Astrocyte (in vitro differentiated cells and primary cell): ENCODE results near the gene PHYHD1. TPM values are rescaled to one million over a fixed set of nuclear protein-coding genes. Genes with fewer than 3 reads are reported as not detected.
A peak's percentile ranks its signal among the peaks of the same experiment; 100 is the strongest.

ENCODE experiments used
- DNase-seq: peaks from one replicate; pipeline ENCODE4 v3.0.0-alpha.2; 2010; ENCODE audit warnings: low read depth
- FAIRE-seq: peaks from 2 replicates; lab custom pipeline; 2011; peaks lifted over from hg19 to GRCh38; lab: Jason Lieb, UNC
- H2AFZ ChIP-seq: 2 replicates; pipeline ENCODE4 v1.6.0; 2012; ENCODE audit warnings: low read depth, low read length, inconsistent platforms
- H3K27ac ChIP-seq: 2 replicates; pipeline ENCODE4 v1.5.1; 2011; ENCODE audit warnings: low read depth, low read length, inconsistent platforms
- H3K27me3 ChIP-seq: 2 replicates; pipeline ENCODE4 v1.6.0; 2011; ENCODE audit warnings: low read length, inconsistent platforms; ENCODE audit not compliant: insufficient read depth
- H3K36me3 ChIP-seq: 2 replicates; pipeline ENCODE4 v1.5.1; 2011; ENCODE audit warnings: low read length, inconsistent platforms; ENCODE audit not compliant: insufficient read depth
- H3K4me1 ChIP-seq: 2 replicates; pipeline ENCODE4 v1.5.1; 2011; ENCODE audit warnings: low read length, inconsistent platforms; ENCODE audit not compliant: insufficient read depth
- H3K4me2 ChIP-seq: 2 replicates; pipeline ENCODE4 v1.6.0; 2012; ENCODE audit warnings: low read length, inconsistent platforms
- H3K4me3 ChIP-seq: 2 replicates; pipeline ENCODE4 v1.5.1; 2011; ENCODE audit warnings: low read depth, mild to moderate bottlenecking, low read length, inconsistent platforms; ENCODE audit not compliant: insufficient read depth
- H3K79me2 ChIP-seq: 2 replicates; pipeline ENCODE4 v1.6.0; 2012; ENCODE audit warnings: mild to moderate bottlenecking, low read length, inconsistent platforms; ENCODE audit not compliant: insufficient read depth
- H3K9ac ChIP-seq: 2 replicates; pipeline ENCODE4 v1.6.0; 2012; ENCODE audit warnings: mild to moderate bottlenecking, low read length, inconsistent platforms
- H3K9me3 ChIP-seq: 2 replicates; pipeline ENCODE4 v1.5.1; 2012; ENCODE audit warnings: low read depth, mild to moderate bottlenecking, low read length, inconsistent platforms; ENCODE audit not compliant: insufficient read depth
- H4K20me1 ChIP-seq: 2 replicates; pipeline ENCODE4 v1.6.0; 2012; ENCODE audit warnings: low read length, inconsistent platforms; ENCODE audit not compliant: insufficient read depth
- H3K27ac Mint-ChIP-seq: one replicate; pipeline ENCODE4 v1.8.0; 2021; ENCODE audit warnings: mild to moderate bottlenecking, mixed read lengths; ENCODE audit not compliant: unreplicated experiment
- H3K27me3 Mint-ChIP-seq: one replicate; pipeline ENCODE4 v1.8.0; 2021; ENCODE audit warnings: low read depth, mixed read lengths; ENCODE audit not compliant: unreplicated experiment
- H3K36me3 Mint-ChIP-seq: one replicate; pipeline ENCODE4 v1.8.0; 2021; ENCODE audit warnings: low read depth, mixed read lengths; ENCODE audit not compliant: unreplicated experiment
- H3K4me1 Mint-ChIP-seq: one replicate; pipeline ENCODE4 v1.8.0; 2021; ENCODE audit warnings: low read depth, mixed read lengths; ENCODE audit not compliant: unreplicated experiment
- H3K4me3 Mint-ChIP-seq: one replicate; pipeline ENCODE4 v1.8.0; 2021; ENCODE audit warnings: mild to moderate bottlenecking, moderate library complexity, mixed read lengths; ENCODE audit not compliant: unreplicated experiment
- H3K9me3 Mint-ChIP-seq: one replicate; pipeline ENCODE4 v1.8.0; 2021; ENCODE audit warnings: mild to moderate bottlenecking, mixed read lengths; ENCODE audit not compliant: unreplicated experiment
- CTCF ChIP-seq: IDR thresholded peaks from 2 replicates; pipeline ENCODE4 v1.5.1; 2011; ENCODE audit warnings: low read depth, mild to moderate bottlenecking, inconsistent platforms, low read length, moderate library complexity; ENCODE audit not compliant: insufficient read depth
- EZH2 ChIP-seq: IDR thresholded peaks from 2 replicates; pipeline ENCODE4 v1.6.1; 2012; ENCODE audit warnings: mild to moderate bottlenecking, low read length, inconsistent platforms; ENCODE audit not compliant: insufficient read depth
- total RNA-seq: library from RNA; stranded (reverse); gene quantifications from 2 replicates; pipeline ENCODE4 v1.2.1, GENCODE V29; 2021

The PHYHD1 gene
- total RNA-seq, 1 donor from 2014 or later, result 6.1 TPM

DNA sequence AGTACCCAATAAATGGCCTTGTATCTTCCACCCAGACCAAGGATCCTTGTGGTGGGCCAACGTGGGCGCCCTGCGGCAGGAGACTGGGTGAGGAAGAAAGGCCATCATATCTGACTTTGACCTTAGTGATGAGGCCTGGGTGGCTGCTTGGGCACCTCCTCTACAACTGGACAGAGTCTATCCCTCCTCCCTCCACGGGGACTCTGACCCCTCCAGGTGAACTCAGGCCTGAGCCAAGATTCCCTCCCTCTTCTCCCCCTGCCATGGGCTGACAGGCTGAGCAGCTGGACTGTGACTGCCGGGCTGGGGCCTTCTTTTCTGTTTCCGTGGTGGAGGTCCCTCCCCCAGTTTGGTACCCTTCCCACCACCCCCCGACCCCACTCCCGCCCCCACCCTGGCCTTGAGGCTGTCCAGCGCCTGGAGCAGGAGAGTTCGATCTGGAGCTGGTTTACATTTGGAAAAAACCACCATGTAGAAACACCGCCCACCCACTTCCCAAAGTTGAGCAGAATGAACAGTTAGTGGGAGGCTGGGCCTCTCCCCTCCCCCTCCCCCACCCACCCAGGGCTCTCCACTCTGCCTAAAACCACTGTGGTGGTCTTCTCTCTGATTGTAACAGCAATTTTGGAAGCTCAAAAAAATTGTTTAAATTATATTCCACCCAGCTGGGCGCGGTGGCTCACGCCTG lies 1.2 kb upstream of the PHYHD1 start:
- H4K20me1 ChIP-seq, result peaks cover 4% of the 10 kb centered on the region
- no peak overlapping the region for H3K9ac ChIP-seq
- H2AFZ ChIP-seq, result no peak overlapping the region
- no peak overlapping the region for H3K27ac ChIP-seq
- DNase-seq (no peak), FAIRE-seq (no peak)
- no peaks in the 10 kb centered on the region for H3K27me3 ChIP-seq
- Mint-ChIP-seq H3K4me1 (peaks cover 12% of the 10 kb centered on the region), H3K4me3 (no peak overlapping the region), H3K27ac (no peak overlapping the region), H3K36me3 (peaks cover 7% of the 10 kb centered on the region), H3K27me3 (no peaks in the 10 kb centered on the region), H3K9me3 (no peaks in the 10 kb centered on the region)
- peaks cover 11% of the 10 kb centered on the region for H3K4me1 ChIP-seq
- TF ChIP-seq EZH2, result no peak
- TF ChIP-seq CTCF, result no peak
- H3K9me3 ChIP-seq, result no peaks in the 10 kb centered on the region
- H3K4me3 ChIP-seq, result no peak overlapping the region
- peaks cover 6% of the 10 kb centered on the region for H3K36me3 ChIP-seq
- peaks cover 6% of the 10 kb centered on the region for H3K79me2 ChIP-seq
- no peak overlapping the region for H3K4me2 ChIP-seq

DNA sequence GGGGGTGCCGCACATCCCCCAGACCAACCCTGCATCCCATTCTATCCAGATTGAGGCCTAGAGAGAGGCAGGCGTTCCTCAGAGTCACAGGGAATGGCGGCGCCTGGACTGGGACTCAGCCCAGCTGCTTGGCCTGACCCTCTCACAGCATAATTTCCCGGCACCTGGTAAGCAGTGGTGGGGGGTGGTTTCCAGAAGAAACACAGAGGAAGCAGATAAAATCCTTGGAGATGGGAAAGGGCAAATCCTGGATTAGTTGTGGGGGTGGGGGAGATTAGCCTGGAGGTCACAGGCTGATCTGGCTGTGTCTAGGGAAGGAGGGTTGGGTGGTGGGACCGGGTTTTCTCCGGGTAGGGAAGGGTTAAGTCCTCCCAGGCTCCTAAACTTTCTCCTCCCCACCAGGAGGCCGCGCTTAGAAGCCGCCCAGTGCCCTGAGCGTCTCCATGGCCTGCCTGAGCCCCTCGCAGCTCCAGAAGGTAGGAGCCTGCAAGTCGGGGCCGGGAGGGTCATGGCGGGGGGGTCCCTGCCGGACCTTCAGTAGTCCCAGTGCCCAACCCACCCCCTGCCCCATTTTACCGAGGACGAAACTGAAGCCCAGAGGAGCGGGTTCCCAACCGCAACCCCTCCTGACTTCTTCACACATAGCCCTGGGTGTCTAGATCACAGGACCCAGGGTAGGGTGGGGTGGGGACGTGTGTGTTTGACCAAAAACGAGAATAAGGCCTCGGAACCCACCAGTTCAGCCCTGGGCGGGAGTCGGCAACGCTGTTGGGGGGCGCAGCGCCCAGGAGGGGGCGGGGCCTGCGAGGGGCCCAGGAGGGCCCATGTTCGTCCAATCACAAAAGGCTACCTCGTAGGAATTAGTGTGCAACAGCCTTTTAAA lies 1.3 kb downstream of the PHYHD1 start:
- H3K4me2 ChIP-seq, result peak overlapping the region; percentile 74
- no peak overlapping the region for H3K27ac ChIP-seq
- no peaks in the 10 kb centered on the region for H3K9me3 ChIP-seq
- no peaks in the 10 kb centered on the region for H3K9me3 Mint-ChIP-seq
- H3K27ac Mint-ChIP-seq, result peak overlapping the region; percentile 91
- no peak for FAIRE-seq
- H4K20me1 ChIP-seq, result peaks cover 4% of the 10 kb centered on the region
- H2AFZ ChIP-seq, result peak overlapping the region; percentile 60
- H3K79me2 ChIP-seq, result no peaks in the 10 kb centered on the region
- peaks cover 6% of the 10 kb centered on the region for H3K36me3 ChIP-seq
- peaks cover 11% of the 10 kb centered on the region for H3K4me1 ChIP-seq
- H3K4me1 Mint-ChIP-seq, result peaks cover 12% of the 10 kb centered on the region
- peak overlapping the region; percentile 73 for H3K4me3 Mint-ChIP-seq
- H3K36me3 Mint-ChIP-seq, result peaks cover 4% of the 10 kb centered on the region
- peak overlapping the region; percentile 39 for H3K4me3 ChIP-seq
- H3K27me3 Mint-ChIP-seq, result peaks cover 5% of the 10 kb centered on the region
- DNase-seq, result no peak
- peak overlapping the region; percentile 60 for H3K9ac ChIP-seq
- TF ChIP-seq CTCF (no peak), EZH2 (no peak)
- H3K27me3 ChIP-seq, result no peaks in the 10 kb centered on the region
